Neuron (in vitro differentiated cells): ENCODE measurements around the gene MRI1.

Source experiments
- H2AFZ ChIP-seq: one replicate; pipeline ENCODE4 v1.6.1; 2013; ENCODE audit warnings: low read depth, mild to moderate bottlenecking, inconsistent platforms, low read length, moderate library complexity
- H3K27me3 ChIP-seq: one replicate; pipeline ENCODE4 v1.6.1; 2013; ENCODE audit warnings: low read length; ENCODE audit not compliant: insufficient read depth
- H3K36me3 ChIP-seq: one replicate; pipeline ENCODE4 v1.6.1; 2013; ENCODE audit warnings: low read length; ENCODE audit not compliant: insufficient read depth
- H3K4me1 ChIP-seq: one replicate; pipeline ENCODE4 v1.6.1; 2013; ENCODE audit warnings: low read length; ENCODE audit not compliant: insufficient read depth
- H3K4me3 ChIP-seq: 2 replicates; pipeline ENCODE4 v1.5.1; 2013; ENCODE audit warnings: mild to moderate bottlenecking, low read length, moderate library complexity
- H3K9me3 ChIP-seq: one replicate; pipeline ENCODE4 v1.6.1; 2013; ENCODE audit warnings: low read length

The MRI1 gene

GRCh38 chr19:13764101-13764807 lies at the start of gene MRI1:
Gene MRI1, plus strand, starts transcription at chr19:13764522. Its CDS starts 67 bp downstream, at chr19:13764589.
- Histone ChIP-seq H3K9me3 (peaks cover 22% of the 10 kb centered on the region), H3K4me3 (no peak within 1 kb of the TSS), H2AFZ (no peak within 1 kb of the TSS), H3K36me3 (peaks cover 44% of the 10 kb centered on the region), H3K27me3 (no peaks in the 10 kb centered on the region), H3K4me1 (no peaks in the 10 kb centered on the region)

- Histone ChIP-seq H3K4me1 (no peaks in the 10 kb centered on the region), H3K36me3 (no peaks in the 10 kb centered on the region), H3K27me3 (no peaks in the 10 kb centered on the region), H3K4me3 (no peak overlapping the region), H3K9me3 (no peaks in the 10 kb centered on the region), H2AFZ (no peak overlapping the region)
Observed at GRCh38 chr19:13717194-13717643, 47.1 kb upstream of the MRI1 start.

- no peaks in the 10 kb centered on the region for H3K27me3 ChIP-seq
- H2AFZ ChIP-seq = no peak overlapping the region
- no peaks in the 10 kb centered on the region for H3K4me1 ChIP-seq
- no peaks in the 10 kb centered on the region for H3K36me3 ChIP-seq
- no peaks in the 10 kb centered on the region for H3K9me3 ChIP-seq
- H3K4me3 ChIP-seq = no peak overlapping the region
Observed at GRCh38 chr19:13718733-13719132, 45.6 kb upstream of the MRI1 start.

- no peaks in the 10 kb centered on the region for H3K36me3 ChIP-seq
- no peaks in the 10 kb centered on the region for H3K9me3 ChIP-seq
- no peak overlapping the region for H2AFZ ChIP-seq
Observed at GRCh38 chr19:13722146-13722545, 42.2 kb upstream of the MRI1 start.

GRCh38 chr19:13723206-13723605 lies 41.1 kb upstream of the MRI1 start:
- Histone ChIP-seq H3K27me3 (no peaks in the 10 kb centered on the region), H3K9me3 (no peaks in the 10 kb centered on the region), H3K36me3 (no peaks in the 10 kb centered on the region), H2AFZ (no peak overlapping the region), H3K4me3 (no peak overlapping the region), H3K4me1 (no peaks in the 10 kb centered on the region)

More at GRCh38 chr19:13722146-13722545, 42.2 kb upstream of the MRI1 start:
- Histone ChIP-seq H3K4me1 (no peaks in the 10 kb centered on the region), H3K27me3 (no peaks in the 10 kb centered on the region), H3K4me3 (no peak overlapping the region)

GRCh38 chr19:13726323-13726722 lies 38.0 kb upstream of the MRI1 start:
- no peaks in the 10 kb centered on the region for H3K27me3 ChIP-seq
- no peaks in the 10 kb centered on the region for H3K9me3 ChIP-seq
- no peak overlapping the region for H3K4me3 ChIP-seq
- H3K4me1 ChIP-seq = peaks cover 4% of the 10 kb centered on the region
- H2AFZ ChIP-seq = no peak overlapping the region
- no peaks in the 10 kb centered on the region for H3K36me3 ChIP-seq

GRCh38 chr19:13727798-13728197 lies 36.5 kb upstream of the MRI1 start:
- peaks cover 9% of the 10 kb centered on the region for H3K4me1 ChIP-seq
- H3K36me3 ChIP-seq = no peaks in the 10 kb centered on the region
- no peaks in the 10 kb centered on the region for H3K9me3 ChIP-seq
- no peaks in the 10 kb centered on the region for H3K27me3 ChIP-seq
- no peak overlapping the region for H2AFZ ChIP-seq
- H3K4me3 ChIP-seq = no peak overlapping the region

GRCh38 chr19:13729859-13730258 lies 34.5 kb upstream of the MRI1 start:
- H3K36me3 ChIP-seq = peaks cover 7% of the 10 kb centered on the region
- H3K9me3 ChIP-seq = no peaks in the 10 kb centered on the region

GRCh38 chr19:13731147-13731964 lies 33.0 kb upstream of the MRI1 start:
- H3K4me3 ChIP-seq = peak overlapping the region; percentile 54
- no peaks in the 10 kb centered on the region for H3K27me3 ChIP-seq
- H3K4me1 ChIP-seq = peaks cover 9% of the 10 kb centered on the region
- peaks cover 14% of the 10 kb centered on the region for H3K36me3 ChIP-seq
- H3K9me3 ChIP-seq = no peaks in the 10 kb centered on the region
- peak overlapping the region; percentile 94 for H2AFZ ChIP-seq

More at GRCh38 chr19:13729859-13730258, 34.5 kb upstream of the MRI1 start:
- Histone ChIP-seq H2AFZ (no peak overlapping the region), H3K27me3 (no peaks in the 10 kb centered on the region), H3K4me3 (no peak overlapping the region), H3K4me1 (peaks cover 9% of the 10 kb centered on the region)

- no peaks in the 10 kb centered on the region for H3K27me3 ChIP-seq
- H2AFZ ChIP-seq = no peak overlapping the region
- H3K9me3 ChIP-seq = no peaks in the 10 kb centered on the region
- H3K36me3 ChIP-seq = peaks cover 18% of the 10 kb centered on the region
- H3K4me1 ChIP-seq = peaks cover 9% of the 10 kb centered on the region
- H3K4me3 ChIP-seq = peak overlapping the region; percentile 54
Observed at GRCh38 chr19:13732337-13732736, 32.0 kb upstream of the MRI1 start.

GRCh38 chr19:13734751-13735150 lies 29.6 kb upstream of the MRI1 start:
- Histone ChIP-seq H3K4me1 (peaks cover 9% of the 10 kb centered on the region), H3K36me3 (peaks cover 33% of the 10 kb centered on the region), H2AFZ (no peak overlapping the region), H3K9me3 (no peaks in the 10 kb centered on the region), H3K4me3 (no peak overlapping the region), H3K27me3 (no peaks in the 10 kb centered on the region)

GRCh38 chr19:13738073-13738472 lies 26.2 kb upstream of the MRI1 start:
- Histone ChIP-seq H3K27me3 (no peaks in the 10 kb centered on the region), H3K9me3 (no peaks in the 10 kb centered on the region), H2AFZ (no peak overlapping the region), H3K36me3 (peaks cover 37% of the 10 kb centered on the region), H3K4me3 (no peak overlapping the region), H3K4me1 (no peaks in the 10 kb centered on the region)

- no peak overlapping the region for H3K4me3 ChIP-seq
- H3K9me3 ChIP-seq = no peaks in the 10 kb centered on the region
- H2AFZ ChIP-seq = no peak overlapping the region
- no peaks in the 10 kb centered on the region for H3K27me3 ChIP-seq
- peaks cover 24% of the 10 kb centered on the region for H3K36me3 ChIP-seq
- no peaks in the 10 kb centered on the region for H3K4me1 ChIP-seq
Observed at GRCh38 chr19:13741893-13742292, 22.4 kb upstream of the MRI1 start.
